Activated CD8-positive, alpha-beta memory T cell treated with anti-CD3 and anti-CD28 coated beads for 48 hours (primary cell): ENCODE data around the gene FBXL15.
A peak's percentile ranks its signal among the peaks of the same experiment; 100 is the strongest.
"Not testable (repeated sequence)": the region's sequence is repeated elsewhere in the genome, so short reads cannot be mapped to it uniquely, and the experiment has no call there.

Experiments used
- DNase-seq, 3 experiments: peaks; one replicate each; pipeline ENCODE4 v3.0.0-alpha.2; 2020; ENCODE audit warnings: low read depth in 2 of 3, low spot score in 2 of 3

FBXL15 gene

DNA sequence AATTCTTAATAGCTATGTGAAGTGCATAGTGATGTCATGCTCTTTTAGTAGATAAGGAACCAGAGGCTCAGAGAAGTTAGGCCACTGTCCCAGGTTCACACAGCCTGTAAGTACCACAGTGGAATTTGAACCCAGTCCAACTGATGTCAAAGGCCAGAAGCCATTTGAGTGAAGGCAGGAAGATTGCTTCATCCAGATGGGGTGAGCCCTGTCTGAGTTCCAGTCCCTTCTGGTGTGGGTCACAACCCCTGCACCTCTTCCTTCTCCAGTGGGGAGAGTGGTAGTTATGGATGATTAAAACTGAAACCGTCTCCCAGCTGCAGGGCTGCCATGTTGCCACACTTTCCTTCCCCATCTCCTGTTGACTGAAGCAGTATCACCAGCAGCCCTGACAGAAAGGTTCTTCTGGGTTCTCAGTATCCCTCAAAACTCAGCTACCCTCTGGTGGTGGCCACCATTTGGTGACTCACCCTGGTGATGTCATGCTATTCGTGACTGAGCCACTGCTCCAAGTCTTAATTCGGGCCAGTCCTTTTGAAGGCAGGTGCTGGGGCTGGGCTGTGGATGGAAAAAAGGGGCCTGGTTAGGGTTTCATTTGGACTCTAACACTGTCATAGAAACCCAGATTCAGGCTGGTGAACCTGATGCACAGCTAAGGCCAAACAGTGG lies 32.2 kb downstream of the FBXL15 start:
- DNase-seq: peak in 1 of 3 experiments; percentile 68

DNA sequence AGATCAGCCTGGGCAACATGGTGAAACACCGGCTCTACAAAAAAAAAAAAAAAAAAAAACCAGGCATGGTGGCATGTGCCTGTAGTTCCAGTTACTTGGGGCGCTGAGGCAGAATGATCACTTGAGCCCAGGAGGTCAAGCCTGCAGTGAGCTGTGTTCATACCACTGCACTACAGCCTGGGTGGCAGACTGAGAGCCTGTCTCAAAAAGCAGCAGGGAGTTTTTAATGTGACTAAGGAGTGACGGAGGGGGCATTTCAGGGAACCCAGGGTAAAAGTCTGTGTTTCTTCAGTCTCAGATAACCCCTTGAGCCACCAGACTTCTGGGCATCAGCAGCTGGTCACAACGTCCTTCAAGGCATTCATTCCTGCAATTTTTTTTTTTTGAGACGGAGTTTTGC lies 32.9 kb downstream of the FBXL15 start:
- no peak for DNase-seq

DNA sequence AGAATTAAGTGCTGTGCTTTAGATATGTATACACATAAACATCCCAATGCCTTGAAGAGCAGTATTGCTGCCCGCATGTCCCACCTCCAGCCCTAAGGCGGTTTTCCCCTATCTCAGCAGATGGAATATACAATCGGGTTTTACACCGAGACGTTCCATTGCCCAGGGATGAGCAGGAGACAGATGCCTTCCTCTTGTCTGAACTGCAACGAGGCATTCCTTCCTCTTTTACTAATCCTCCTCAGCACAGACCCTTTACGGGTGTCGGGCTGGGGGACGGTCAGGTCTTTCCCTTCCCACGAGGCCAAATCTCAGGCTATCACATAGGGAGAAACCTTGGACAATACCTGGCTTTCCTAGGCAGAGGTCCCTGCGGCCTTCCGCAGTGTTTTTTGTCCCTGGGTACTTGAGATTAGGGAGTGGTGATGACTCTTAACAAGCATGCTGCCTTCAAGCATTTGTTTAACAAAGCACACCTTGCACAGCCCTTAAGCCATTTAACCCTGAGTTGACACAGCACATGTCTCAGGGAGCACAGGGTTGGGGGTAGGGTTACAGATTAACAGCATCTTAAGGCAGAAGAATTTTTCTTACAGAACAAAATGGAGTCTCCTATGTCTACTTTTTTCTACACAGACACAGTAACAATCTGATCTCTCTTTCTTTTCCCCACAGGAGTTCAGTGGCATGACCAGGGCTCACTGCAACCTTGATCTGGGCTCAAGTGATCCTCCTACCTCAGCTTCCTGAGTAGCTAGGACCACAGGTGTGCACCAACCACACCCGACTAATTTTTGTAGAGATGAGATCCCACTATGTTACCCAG lies 34.2 kb downstream of the FBXL15 start:
- DNase-seq: not testable (repeated sequence)

DNA sequence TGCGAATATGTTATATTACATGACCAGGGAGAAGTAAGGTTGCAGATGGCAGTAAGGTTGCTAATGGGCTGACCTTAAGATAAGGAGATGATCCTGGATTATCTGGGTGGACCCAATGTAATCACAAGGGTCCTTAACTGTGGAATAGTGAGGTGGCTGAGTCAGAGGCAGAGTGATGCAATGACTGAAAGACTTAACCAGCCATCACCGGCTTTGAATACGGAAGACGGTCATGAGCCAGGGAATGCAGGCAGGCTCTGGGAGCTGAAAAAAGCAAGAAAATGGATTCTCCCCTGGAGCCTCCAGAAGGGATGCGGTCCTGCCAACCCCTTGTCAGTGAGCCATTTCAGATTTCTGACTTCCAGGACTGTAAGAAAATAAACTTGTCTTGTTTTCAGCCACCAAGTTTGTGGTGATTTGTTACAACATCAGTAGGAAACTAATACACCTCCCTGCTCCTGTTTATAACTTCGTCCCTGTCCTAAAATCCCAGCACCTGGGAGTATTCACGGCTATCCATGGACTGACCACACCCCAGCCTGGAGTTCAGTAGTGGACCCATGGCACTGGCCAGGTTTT lies 35.3 kb downstream of the FBXL15 start:
- no peak for DNase-seq

DNA sequence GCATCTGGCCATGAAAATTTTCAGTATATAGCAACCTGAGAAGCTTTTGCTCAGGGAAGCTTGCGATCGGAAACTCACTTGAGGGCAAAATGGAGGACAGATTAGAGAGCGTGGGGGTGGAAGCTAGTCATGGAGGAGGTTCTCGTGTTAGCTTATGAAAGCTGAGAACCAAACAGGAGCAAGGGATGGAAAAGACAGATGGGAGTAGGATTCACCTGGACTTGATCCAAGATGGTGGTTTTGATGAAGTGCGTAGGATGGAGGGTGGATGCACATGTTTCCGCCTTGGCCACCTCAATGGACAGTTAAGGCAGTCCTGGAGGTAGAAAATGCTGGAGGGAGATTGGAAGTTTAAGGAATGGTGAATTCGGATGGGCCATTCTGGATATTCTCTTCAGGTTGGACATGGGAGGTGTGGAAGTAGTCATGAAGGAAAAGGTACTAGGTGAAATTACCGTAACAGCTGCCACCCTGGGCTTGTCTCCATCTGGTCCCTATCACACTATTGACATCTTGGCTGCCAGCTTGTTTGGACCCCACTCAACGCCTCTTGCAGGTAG lies 37.0 kb downstream of the FBXL15 start:
- no peak for DNase-seq

DNA sequence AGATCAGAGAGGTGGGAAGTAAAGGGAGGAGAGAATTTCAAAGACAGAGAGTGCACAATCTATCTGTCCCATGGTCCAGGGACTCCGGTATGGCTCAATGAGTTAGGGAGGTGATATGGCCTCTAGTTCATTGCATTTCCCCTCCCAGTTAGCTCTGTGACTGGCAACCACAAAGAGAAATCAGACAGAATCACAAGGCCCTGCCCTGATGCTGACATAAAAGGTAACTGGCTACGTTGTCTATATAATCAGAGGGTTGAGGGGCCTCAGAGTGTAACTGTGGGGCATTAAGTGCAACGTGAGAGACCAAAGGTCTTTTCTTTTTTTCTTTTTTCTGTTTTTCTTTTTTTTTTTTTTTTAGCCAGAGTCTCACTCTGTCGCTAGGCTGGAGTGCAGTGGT lies 38.0 kb downstream of the FBXL15 start:
- DNase-seq: no peak

DNA sequence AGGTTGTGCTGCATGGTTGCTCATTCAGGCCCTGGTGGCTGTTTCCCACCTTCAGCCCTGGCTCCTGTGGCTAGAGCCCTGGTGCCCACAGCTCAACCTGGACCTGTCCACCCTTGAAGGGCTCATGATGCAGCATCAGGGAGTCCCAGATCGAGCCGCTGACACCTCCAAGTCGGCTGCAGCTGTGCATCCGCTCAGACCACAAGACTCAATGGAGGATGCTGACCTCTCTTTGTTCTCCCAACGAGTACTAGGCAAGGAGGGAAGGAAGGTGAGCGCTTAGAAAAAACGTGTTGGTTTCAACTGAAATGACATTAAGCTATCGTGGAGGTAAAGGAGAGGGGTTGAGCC lies 40.2 kb downstream of the FBXL15 start:
- no peak for DNase-seq

DNA sequence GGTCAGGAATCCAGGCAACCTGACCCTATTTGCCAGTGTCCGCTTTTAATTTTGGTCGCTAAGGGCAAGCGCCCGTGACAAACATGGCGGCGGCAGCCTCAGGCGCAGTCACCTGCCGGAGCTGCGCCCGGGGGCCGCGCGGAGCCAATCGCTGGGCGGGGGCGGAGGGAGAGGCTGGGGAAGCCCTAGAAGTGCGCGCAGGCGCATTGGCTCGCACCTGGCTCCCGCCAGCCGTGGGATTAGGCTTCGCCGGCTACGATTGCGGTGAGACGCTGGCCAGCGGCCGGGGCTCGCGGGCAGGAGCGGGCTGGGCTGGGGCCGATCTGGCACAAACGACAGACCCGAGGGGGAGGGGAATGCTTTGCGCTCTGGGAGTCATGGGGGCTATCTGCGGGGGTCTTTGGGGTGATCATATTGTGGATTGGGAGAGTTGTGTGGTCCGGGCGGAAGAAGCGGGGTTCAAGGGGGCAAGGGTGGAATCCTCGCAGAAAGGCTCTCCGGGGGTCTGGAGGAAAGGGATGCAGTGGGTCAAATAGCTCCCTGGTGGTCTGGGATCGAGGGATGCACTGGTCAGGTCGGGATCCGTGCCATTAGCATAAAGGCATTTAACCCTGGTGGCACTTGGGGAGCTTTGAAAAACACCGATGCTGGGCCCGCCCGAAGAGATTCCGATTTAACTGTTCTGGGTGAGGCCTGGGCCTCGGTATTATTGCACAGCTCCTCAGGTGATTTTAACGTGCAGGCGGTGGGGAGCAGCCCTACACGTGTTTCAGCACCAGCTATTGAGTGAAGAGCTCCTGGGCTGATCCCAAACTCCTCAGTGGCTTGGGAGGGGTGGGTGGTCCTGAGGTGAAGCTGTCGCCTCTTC lies 40.8 kb downstream of the FBXL15 start:
- DNase-seq: peak; percentile 75 to 85 (median 83)

DNA sequence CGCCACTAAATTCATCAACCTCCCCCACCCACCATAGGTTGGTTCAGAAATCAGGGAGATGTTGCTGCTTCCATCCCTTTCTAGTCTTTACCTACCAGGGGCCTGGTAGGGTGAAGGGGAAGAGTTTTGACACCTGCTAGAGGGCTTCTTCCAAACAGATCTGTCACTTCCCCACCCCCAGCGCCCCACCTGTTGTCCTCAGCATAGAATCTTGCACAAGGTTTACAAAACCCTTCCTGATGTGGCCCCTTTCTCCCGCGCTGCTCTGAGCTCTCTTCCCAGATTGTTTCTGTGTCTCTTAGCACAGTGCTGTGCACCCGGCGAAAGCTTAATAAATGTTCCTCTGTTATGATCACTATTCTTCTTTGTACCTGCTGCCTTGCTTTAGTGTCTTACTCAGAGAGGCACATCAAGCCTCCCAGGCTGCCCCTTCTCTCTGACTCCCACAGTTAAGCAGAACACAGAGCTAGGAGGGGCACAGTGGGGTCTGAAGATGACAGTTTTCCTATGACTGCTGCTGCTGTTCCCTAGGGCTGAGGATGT lies 41.9 kb downstream of the FBXL15 start:
- DNase-seq: no peak

DNA sequence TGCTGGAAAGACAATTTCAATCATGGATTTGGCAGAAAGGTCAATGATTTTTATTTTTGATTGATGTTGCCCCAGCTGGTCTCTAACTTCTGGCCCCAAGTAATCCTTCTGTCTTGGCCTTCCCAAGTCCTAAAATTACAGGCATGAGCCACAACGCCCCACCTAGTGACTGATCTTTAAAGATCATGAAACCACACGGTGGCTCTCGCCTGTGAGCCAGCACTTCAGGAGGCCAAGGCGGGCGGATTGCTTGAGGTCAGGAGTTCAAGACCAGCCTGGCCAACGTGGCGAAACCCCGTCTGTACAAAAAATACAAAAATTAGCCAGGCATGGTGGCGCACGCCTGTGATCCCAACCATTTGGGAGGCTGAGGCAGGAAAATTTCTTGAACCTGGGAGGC lies 43.3 kb downstream of the FBXL15 start:
- no peak for DNase-seq

DNA sequence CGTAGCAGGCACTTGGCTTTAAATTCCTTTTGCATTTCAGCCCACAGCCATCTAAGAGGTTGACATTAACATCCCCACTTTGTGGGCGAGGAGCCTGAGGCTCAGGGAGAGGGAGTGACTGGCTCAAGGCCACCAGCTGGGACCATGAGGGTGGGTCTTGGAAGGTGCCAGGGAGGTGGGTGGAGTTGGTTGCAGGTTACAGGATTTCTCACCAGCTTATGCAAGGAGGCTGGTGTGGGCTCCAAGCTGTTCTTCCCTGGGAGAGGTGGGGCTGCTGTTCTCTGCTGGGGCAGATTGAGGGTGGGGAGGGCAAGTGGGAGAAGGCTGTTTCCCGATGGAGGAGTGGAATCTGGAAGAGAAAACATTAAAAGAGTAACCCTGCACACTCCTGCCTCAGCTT lies 44.8 kb downstream of the FBXL15 start:
- DNase-seq: no peak

DNA sequence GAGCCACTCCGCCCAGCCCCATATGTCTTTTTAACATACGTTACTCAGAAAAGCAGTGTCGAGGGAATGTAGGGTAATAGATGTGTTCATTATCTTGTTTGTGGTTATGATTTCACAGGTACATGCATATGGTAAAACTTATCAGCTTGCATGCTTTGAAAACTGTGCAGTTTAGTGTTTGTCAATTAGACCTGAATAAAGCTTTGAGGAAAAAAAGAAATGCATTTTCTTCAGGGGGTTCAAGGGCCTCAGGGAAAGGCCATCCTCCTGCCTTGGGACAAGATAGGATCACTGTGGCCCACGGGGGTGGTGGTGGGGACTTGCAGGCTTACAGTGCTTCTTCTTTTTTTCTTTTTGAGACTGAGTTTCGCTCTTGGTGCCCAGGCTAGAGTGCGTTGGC lies 46.7 kb downstream of the FBXL15 start:
- DNase-seq: no peak

DNA sequence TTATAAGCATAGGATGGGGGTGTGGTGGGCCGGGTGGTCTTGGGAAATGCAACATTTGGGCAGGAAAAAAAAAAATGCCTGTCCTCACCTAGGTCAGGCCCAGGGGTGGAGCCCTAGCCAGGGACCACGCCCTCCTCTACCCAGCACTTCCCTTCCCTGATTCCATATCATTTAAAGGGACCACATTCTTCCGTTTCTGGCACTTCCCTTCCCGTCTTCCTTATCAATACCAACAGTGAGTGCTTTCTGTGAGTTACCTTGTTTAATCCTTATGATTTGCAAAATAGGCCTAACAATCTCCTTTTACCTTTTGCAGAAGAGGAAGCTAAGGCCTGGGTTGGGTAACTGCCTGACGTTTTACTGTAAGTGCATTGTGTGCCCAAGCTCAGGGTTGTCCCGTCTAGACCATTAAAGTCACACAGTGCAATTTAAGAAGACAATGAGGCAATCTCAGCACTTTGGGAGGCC lies 47.4 kb downstream of the FBXL15 start:
- DNase-seq: no peak

DNA sequence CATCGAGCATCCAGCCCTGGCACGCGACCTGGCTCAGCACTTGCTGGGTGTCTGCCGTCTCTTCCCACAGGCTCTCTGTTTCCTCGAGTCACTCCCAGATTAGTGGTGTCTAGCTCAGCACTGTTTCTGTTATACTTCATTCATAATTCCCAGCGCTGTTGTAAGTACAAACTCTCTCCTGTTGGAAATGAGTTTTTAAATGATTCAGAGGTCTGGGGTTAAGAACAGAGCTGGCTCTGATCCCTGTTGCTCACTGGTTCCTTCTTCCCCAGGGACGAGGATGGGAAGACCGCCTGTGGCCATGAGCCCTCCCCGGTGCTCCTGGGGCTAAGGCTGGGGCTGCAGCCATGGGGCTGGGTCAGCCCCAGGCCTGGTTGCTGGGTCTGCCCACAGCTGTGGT lies 48.0 kb downstream of the FBXL15 start:
- DNase-seq: no peak

DNA sequence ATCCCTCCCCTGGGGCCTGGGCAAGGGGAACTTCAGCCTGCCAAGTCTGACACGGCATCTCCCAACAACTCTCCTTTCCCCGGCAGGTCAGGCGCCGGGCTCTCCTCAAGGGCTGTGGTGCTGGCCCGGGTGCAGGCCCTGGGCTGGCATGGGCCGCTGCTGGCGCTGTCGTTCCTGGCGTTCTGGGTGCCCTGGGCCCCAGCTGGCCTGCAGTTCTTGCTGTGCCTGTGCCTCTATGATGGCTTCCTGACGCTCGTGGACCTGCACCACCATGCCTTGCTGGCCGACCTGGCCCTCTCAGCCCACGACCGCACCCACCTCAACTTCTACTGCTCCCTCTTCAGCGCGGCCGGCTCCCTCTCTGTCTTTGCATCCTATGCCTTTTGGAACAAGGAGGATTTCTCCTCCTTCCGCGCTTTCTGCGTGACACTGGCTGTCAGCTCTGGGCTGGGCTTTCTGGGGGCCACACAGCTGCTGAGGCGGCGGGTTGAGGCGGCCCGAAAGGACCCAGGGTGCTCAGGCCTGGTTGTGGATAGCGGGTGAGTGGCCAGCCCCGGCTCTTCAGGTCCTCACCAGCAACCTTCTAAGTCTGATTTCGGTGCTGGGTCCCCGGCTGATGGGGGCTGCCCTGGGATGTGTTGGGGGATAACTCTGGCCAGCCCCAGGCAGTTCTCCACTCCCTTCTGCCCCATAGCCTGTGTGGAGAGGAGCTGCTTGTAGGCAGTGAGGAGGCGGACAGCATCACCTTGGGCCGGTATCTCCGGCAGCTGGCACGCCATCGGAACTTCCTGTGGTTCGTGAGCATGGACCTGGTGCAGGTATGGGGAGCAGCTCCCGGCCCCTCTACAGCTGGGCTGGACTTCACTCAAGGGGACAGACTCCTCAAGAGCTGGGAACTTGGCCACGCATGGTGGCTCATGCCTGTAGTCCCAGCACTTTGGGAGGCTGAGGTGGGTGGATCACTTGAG lies 50.2 kb downstream of the FBXL15 start:
- no peak for DNase-seq
